OCI-LY3 (cell line): ENCODE results near the gene ADGRL2.

Source experiments
- H2AFZ ChIP-seq: fragments of 200-600, 300-600 bp; shearing (Covaris generic); 2 replicates; pipeline ENCODE4 v1.6.0; 2014; ENCODE audit warnings: antibody characterized with exemption, low read depth, low read length
- H3K27ac ChIP-seq: fragments of 200-600, 300-600 bp; sonication (generic); 2 replicates; pipeline ENCODE4 v1.5.1; 2014; ENCODE audit warnings: mild to moderate bottlenecking, low read length, moderate library complexity, mixed read lengths
- H3K27me3 ChIP-seq: fragments of 200-600, 300-600 bp; sonication (generic); 2 replicates; pipeline ENCODE4 v1.6.1; 2014; ENCODE audit warnings: low read depth, low read length, mixed read lengths
- H3K36me3 ChIP-seq: fragments of 200-600, 300-600 bp; sonication (generic); replicated peaks from 2 replicates; pipeline ENCODE3; 2014; ENCODE audit warnings: low read depth, low read length, mixed read lengths
- H3K4me1 ChIP-seq: fragments of 300-600, 200-600 bp; sonication (generic); 2 replicates; pipeline ENCODE4 v1.6.1; 2014; ENCODE audit warnings: low read length, mixed read lengths
- H3K4me2 ChIP-seq: fragments of 200-600, 300-600 bp; sonication (generic); 2 replicates; pipeline ENCODE4 v1.6.1; 2014; ENCODE audit warnings: low read length, mixed read lengths
- H3K4me3 ChIP-seq: fragments of 300-600, 200-600 bp; sonication (generic); 2 replicates; pipeline ENCODE4 v1.5.1; 2014; ENCODE audit warnings: antibody characterized with exemption, mild to moderate bottlenecking, low read length, moderate library complexity
- H3K79me2 ChIP-seq: fragments of 300-600, 200-600 bp; shearing (Covaris generic); 2 replicates; pipeline ENCODE4 v1.6.1; 2014; ENCODE audit warnings: mild to moderate bottlenecking, low read length, mixed read lengths
- H3K9ac ChIP-seq: fragments of 300-600, 200-600 bp; shearing (Covaris generic); 2 replicates; pipeline ENCODE4 v1.6.0; 2014; ENCODE audit warnings: mild to moderate bottlenecking, low read length, moderate library complexity
- H3K9me3 ChIP-seq: fragments of 200-600, 300-600 bp; shearing (Covaris generic); 2 replicates; pipeline ENCODE4 v1.6.1; 2014; ENCODE audit warnings: low read length, mixed read lengths; ENCODE audit not compliant: insufficient read depth
- H4K20me1 ChIP-seq: fragments of 200-600, 300-600 bp; sonication (generic); 2 replicates; pipeline ENCODE4 v1.6.1; 2016; ENCODE audit warnings: low read length, mixed read lengths; ENCODE audit not compliant: insufficient read depth
- CTCF ChIP-seq: fragments of 200-600, 300-600 bp; sonication (generic); IDR thresholded peaks from 2 replicates; pipeline ENCODE4 v1.5.1; 2014; ENCODE audit warnings: antibody characterized with exemption, low read length, low read depth
- EZH2phosphoT487 ChIP-seq: fragments of 200-600 bp; shearing (Covaris generic); IDR thresholded peaks from 2 replicates; pipeline ENCODE4 v1.6.1; 2018; ENCODE audit warnings: antibody characterized with exemption, mixed run types, low read depth

The ADGRL2 gene

DNA sequence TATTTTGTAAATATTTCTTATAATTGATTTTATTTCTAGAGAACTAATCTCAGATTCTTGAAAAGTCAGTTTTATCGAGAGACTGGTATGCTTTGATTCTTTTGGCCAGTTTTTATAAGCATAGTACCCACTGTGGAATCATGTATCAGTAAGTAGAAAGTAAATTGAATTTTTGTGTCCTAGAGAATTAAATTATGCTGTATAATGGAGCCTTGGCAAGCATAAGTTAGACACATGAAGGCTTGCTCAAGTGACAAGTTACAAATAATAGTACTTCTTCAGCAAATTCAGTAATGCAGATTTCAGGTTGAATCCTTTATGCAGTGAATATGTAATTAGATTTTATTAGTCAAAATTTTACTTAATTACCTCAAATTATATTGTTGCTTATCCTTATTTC, 40.1 kb downstream of the ADGRL2 start:
- Histone ChIP-seq H3K36me3 (no peaks in the 10 kb centered on the region), H3K4me3 (no peak overlapping the region), H4K20me1 (no peaks in the 10 kb centered on the region), H3K79me2 (no peaks in the 10 kb centered on the region), H3K4me2 (no peak overlapping the region), H3K4me1 (no peaks in the 10 kb centered on the region), H3K9me3 (no peaks in the 10 kb centered on the region), H2AFZ (no peak overlapping the region), H3K9ac (no peak overlapping the region), H3K27ac (no peak overlapping the region), H3K27me3 (no peaks in the 10 kb centered on the region)
- TF ChIP-seq EZH2phosphoT487, result no peak
- TF ChIP-seq CTCF, result no peak

DNA sequence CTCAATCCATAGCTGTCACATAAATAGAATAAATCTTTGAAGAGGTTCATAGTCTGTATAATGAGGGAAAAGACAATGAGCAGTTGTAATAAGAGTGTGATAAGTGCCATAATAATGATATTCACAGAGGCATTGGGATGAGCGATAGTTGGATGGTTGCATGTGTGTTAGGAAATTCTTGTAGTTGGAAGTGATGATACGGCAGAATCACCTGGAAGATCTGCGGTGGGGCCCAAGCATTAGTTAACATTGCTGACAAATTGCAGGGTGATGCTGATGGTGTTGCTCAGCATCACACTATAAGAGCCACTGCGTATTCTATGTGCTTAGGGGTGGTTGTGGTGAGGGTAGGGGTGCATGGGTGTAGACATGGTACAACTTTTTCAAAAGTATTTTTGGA, 41.1 kb downstream of the ADGRL2 start:
- Histone ChIP-seq H3K9me3 (no peaks in the 10 kb centered on the region), H3K27me3 (no peaks in the 10 kb centered on the region), H3K27ac (no peak overlapping the region), H3K4me3 (no peak overlapping the region), H3K4me1 (no peaks in the 10 kb centered on the region), H3K9ac (no peak overlapping the region), H3K79me2 (no peaks in the 10 kb centered on the region), H4K20me1 (no peaks in the 10 kb centered on the region), H3K36me3 (no peaks in the 10 kb centered on the region), H2AFZ (no peak overlapping the region), H3K4me2 (no peak overlapping the region)
- TF ChIP-seq EZH2phosphoT487 (no peak), CTCF (no peak)

DNA sequence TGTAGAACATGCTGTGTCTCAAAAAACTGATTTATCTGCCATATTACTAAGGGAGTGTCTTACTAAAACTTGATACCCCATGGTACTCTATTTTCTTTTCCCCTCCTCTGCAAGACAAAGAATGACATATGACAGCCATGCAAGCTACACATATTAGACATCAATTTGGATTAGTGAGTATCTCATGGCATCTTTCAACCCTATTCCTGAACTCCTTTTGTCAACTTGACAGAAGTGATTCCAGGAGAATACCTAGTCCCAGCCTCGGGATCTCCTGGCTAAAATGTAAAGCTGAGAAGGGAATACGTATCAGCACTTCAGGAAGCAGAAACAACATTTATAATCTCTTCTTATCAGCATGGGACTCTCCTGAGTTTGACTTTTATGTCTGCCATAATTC, 43.7 kb downstream of the ADGRL2 start:
- H3K4me3 ChIP-seq, result no peak overlapping the region
- H3K4me2 ChIP-seq, result no peak overlapping the region
- H3K9ac ChIP-seq, result no peak overlapping the region
- TF ChIP-seq EZH2phosphoT487, result no peak
- H4K20me1 ChIP-seq, result no peaks in the 10 kb centered on the region
- H3K9me3 ChIP-seq, result no peaks in the 10 kb centered on the region
- H3K27me3 ChIP-seq, result no peaks in the 10 kb centered on the region
- H3K4me1 ChIP-seq, result no peaks in the 10 kb centered on the region
- no peak overlapping the region for H3K27ac ChIP-seq
- H3K36me3 ChIP-seq, result no peaks in the 10 kb centered on the region
- no peak overlapping the region for H2AFZ ChIP-seq
- no peaks in the 10 kb centered on the region for H3K79me2 ChIP-seq

DNA sequence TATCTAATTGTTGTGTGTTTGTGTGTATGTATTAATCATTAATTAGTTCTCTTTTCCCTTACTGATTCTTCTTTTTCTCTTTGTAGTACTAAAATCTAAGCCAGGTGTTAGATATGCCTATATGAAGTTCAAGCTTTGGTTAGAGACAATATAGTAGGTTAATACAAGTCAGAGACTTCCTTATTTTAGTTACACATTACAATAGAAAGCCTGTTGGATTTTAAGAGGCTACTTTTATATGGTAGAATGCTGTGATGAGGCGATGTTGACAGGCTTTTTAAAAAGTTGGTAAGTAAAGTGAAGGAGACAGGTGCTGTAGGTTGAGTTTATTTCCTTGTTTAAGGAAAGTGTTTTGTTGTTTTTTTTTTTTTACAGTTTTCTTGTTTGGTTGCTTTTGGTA, 45.9 kb downstream of the ADGRL2 start:
- H3K9ac ChIP-seq, result no peak overlapping the region
- no peaks in the 10 kb centered on the region for H3K79me2 ChIP-seq
- H4K20me1 ChIP-seq, result no peaks in the 10 kb centered on the region
- TF ChIP-seq CTCF, result no peak
- TF ChIP-seq EZH2phosphoT487, result no peak
- H3K27me3 ChIP-seq, result no peaks in the 10 kb centered on the region
- no peak overlapping the region for H3K27ac ChIP-seq
- no peak overlapping the region for H3K4me3 ChIP-seq
- no peaks in the 10 kb centered on the region for H3K4me1 ChIP-seq
- no peaks in the 10 kb centered on the region for H3K9me3 ChIP-seq
- H3K36me3 ChIP-seq, result no peaks in the 10 kb centered on the region
- 0 out of 2 replicates have a peak overlapping the region, but pooled peaks have one; percentile 13 for H2AFZ ChIP-seq
- H3K4me2 ChIP-seq, result no peak overlapping the region

GRCh38 chr1:81847063-81847462, 46.3 kb downstream of the ADGRL2 start:
- Histone ChIP-seq H2AFZ (0 out of 2 replicates have a peak overlapping the region, but pooled peaks have one; percentile 13), H3K9ac (no peak overlapping the region), H3K9me3 (no peaks in the 10 kb centered on the region), H3K27ac (no peak overlapping the region), H3K36me3 (no peaks in the 10 kb centered on the region), H3K4me2 (no peak overlapping the region), H4K20me1 (no peaks in the 10 kb centered on the region), H3K4me3 (no peak overlapping the region), H3K27me3 (no peaks in the 10 kb centered on the region), H3K79me2 (no peaks in the 10 kb centered on the region), H3K4me1 (no peaks in the 10 kb centered on the region)
- no peak for TF ChIP-seq EZH2phosphoT487
- no peak for TF ChIP-seq CTCF
